PC-3 (cell line): ENCODE data around the gene SERPINA6. TPM values are rescaled to one million over a fixed set of nuclear protein-coding genes. Genes with fewer than 3 reads are reported as not detected.

Experiments
- ATAC-seq: fragments of 200-7000 bp; cut with Tn5 transposase; 2 replicates; pipeline ENCODE4 v1.9.1; 2020; ENCODE audit warnings: mild to moderate bottlenecking, moderate library complexity
- BruUV-seq: library from RNA; stranded (reverse); fragments of 400-500 nt; replicated peaks from 2 replicates; lab custom pipeline; 2021; lab: Mats Ljungman, UMichigan
- CTCF ChIA-PET: fragments of 300-600 bp; sonication (Branson Sonifier 250); formaldehyde crosslinking; loops from one replicate; lab custom pipeline; 2022; ENCODE audit warnings: antibody characterized with exemption; lab: Charles Lee
- POLR2A ChIA-PET: fragments of 300-600 bp; sonication (Branson Sonifier 250); formaldehyde crosslinking; loops from one replicate; lab custom pipeline; 2022; ENCODE audit warnings: antibody characterized with exemption; ENCODE audit not compliant: unreplicated experiment; lab: Charles Lee
- DNase-seq: peaks from one replicate; pipeline ENCODE4 v3.0.0-alpha.2; 2015
- H2AFZ ChIP-seq: fragments of 300-600 bp; sonication (generic); 2 replicates; pipeline ENCODE4 v1.6.0; 2016; ENCODE audit warnings: antibody characterized with exemption, low read length
- H3F3A ChIP-seq: fragments of 300-600 bp; sonication (generic); one replicate; pipeline ENCODE4 v1.6.0; 2017; ENCODE audit warnings: antibody characterized with exemption, low read length, control low read depth, mild to moderate bottlenecking; ENCODE audit not compliant: unreplicated experiment
- H3K27ac ChIP-seq: fragments of 300-600 bp; sonication (generic); 2 replicates; pipeline ENCODE4 v1.5.1; 2016; ENCODE audit warnings: mild to moderate bottlenecking, low read length
- H3K27me3 ChIP-seq: fragments of 300-600 bp; sonication (generic); 2 replicates; pipeline ENCODE4 v1.6.1; 2016; ENCODE audit warnings: low read length, mixed read lengths
- H3K36me3 ChIP-seq: fragments of 300-600 bp; sonication (generic); 2 replicates; pipeline ENCODE4 v1.6.1; 2016; ENCODE audit warnings: low read depth, mixed run types, low read length, mixed read lengths
- H3K4me1 ChIP-seq: fragments of 300-600 bp; sonication (generic); 2 replicates; pipeline ENCODE4 v1.5.1; 2016; ENCODE audit warnings: low read length; ENCODE audit not compliant: insufficient read depth
- H3K4me2 ChIP-seq: fragments of 300-600 bp; sonication (generic); 2 replicates; pipeline ENCODE4 v1.6.0; 2016; ENCODE audit warnings: low read length
- H3K4me3 ChIP-seq: fragments of 300-600 bp; sonication (generic); 2 replicates; pipeline ENCODE4 v1.5.1; 2016; ENCODE audit warnings: mild to moderate bottlenecking, low read length, mixed read lengths
- H3K79me2 ChIP-seq: fragments of 300-600 bp; sonication (generic); 2 replicates; pipeline ENCODE4 v1.6.1; 2017; ENCODE audit warnings: low read length, mixed read lengths
- H3K9ac ChIP-seq: fragments of 300-600 bp; sonication (generic); 2 replicates; pipeline ENCODE4 v1.6.0; 2016; ENCODE audit warnings: mild to moderate bottlenecking, low read length
- H3K9me2 ChIP-seq: fragments of 300-600 bp; sonication (generic); replicated peaks from 2 replicates; pipeline ENCODE4 v1.6.1; 2016; ENCODE audit warnings: mixed run types, low read length, mixed read lengths
- H3K9me3 ChIP-seq: fragments of 300-600 bp; sonication (generic); 2 replicates; pipeline ENCODE4 v1.6.1; 2016; ENCODE audit warnings: low read length, mixed read lengths
- H4K20me1 ChIP-seq: fragments of 300-600 bp; sonication (generic); 2 replicates; pipeline ENCODE4 v1.6.1; 2016; ENCODE audit warnings: low read length, mixed read lengths
- CTCF ChIP-seq: fragments of 300-600 bp; sonication (generic); conservative IDR thresholded peaks from 2 replicates; pipeline ENCODE4 v1.5.1; 2017; ENCODE audit warnings: antibody characterized with exemption, low read depth, mild to moderate bottlenecking, low read length
- EZH2 ChIP-seq: fragments of 300-600 bp; sonication (generic); IDR thresholded peaks from one replicate; pipeline ENCODE4 v1.6.1; 2017; ENCODE audit warnings: antibody characterized with exemption, mild to moderate bottlenecking, low read length; ENCODE audit not compliant: unreplicated experiment
- EZH2phosphoT487 ChIP-seq: fragments of 300-600 bp; sonication (generic); IDR thresholded peaks from 2 replicates; pipeline ENCODE4 v1.6.1; 2018; ENCODE audit warnings: mild to moderate bottlenecking, antibody characterized with exemption, low read length, borderline replicate concordance
- intact Hi-C: fragments of 100-400 bp; cut with micrococcal nuclease; formaldehyde crosslinking; loops from 2 replicates; pipeline ENCODE4 v1.9.0; 2023
- total RNA-seq: library from RNA; depleted of rRNA; stranded (reverse); fragments of >200 nt; gene quantifications from 2 replicates; pipeline ENCODE4 v1.2.3, GENCODE V29; 2014

Gene SERPINA6
- total RNA-seq, 1 experiment from 2014 or later = not detected

- CTCF ChIA-PET = no interaction called here
- TF ChIP-seq EZH2 (no peak), EZH2phosphoT487 (no peak), CTCF (no peak)
- Histone ChIP-seq H3K4me3 (no peak overlapping the region), H3K4me1 (no peaks in the 10 kb centered on the region), H3K36me3 (no peaks in the 10 kb centered on the region), H3K4me2 (no peak overlapping the region), H3K9me2 (no peaks in the 10 kb centered on the region), H3K27me3 (no peaks in the 10 kb centered on the region), H3K79me2 (no peaks in the 10 kb centered on the region), H3F3A (no peaks in the 10 kb centered on the region), H2AFZ (no peak overlapping the region), H3K27ac (no peak overlapping the region), H3K9me3 (no peaks in the 10 kb centered on the region), H4K20me1 (no peaks in the 10 kb centered on the region), H3K9ac (no peak overlapping the region)
- BruUV-seq = no TSS peak
- intact Hi-C loops = no loop called here
- POLR2A ChIA-PET = no interaction called here
- DNase-seq (no peak), ATAC-seq (no peak)
These were observed 6.4 kb downstream of the SERPINA6 start for GRCh38 chr14:94316692-94317091.

- no peak overlapping the region for H3K4me2 ChIP-seq
- H2AFZ ChIP-seq = no peak overlapping the region
- no peaks in the 10 kb centered on the region for H3K79me2 ChIP-seq
- TF ChIP-seq CTCF (no peak), EZH2 (no peak), EZH2phosphoT487 (no peak)
- no peak overlapping the region for H3K27ac ChIP-seq
- no peaks in the 10 kb centered on the region for H4K20me1 ChIP-seq
- DNase-seq = no peak
- ChIA-PET POLR2A (no interaction called here), CTCF (no interaction called here)
- no peak overlapping the region for H3K9ac ChIP-seq
- no peak overlapping the region for H3K4me3 ChIP-seq
- no peaks in the 10 kb centered on the region for H3K4me1 ChIP-seq
- H3K9me2 ChIP-seq = no peaks in the 10 kb centered on the region
- H3F3A ChIP-seq = no peaks in the 10 kb centered on the region
- intact Hi-C loops = no loop called here
- BruUV-seq = no TSS peak
- ATAC-seq = no peak
- H3K27me3 ChIP-seq = no peaks in the 10 kb centered on the region
- no peaks in the 10 kb centered on the region for H3K9me3 ChIP-seq
- no peaks in the 10 kb centered on the region for H3K36me3 ChIP-seq
These were observed 8.2 kb downstream of the SERPINA6 start for GRCh38 chr14:94314890-94315289.

- intact Hi-C loops = no loop called here
- Histone ChIP-seq H3F3A (no peaks in the 10 kb centered on the region), H3K27me3 (no peaks in the 10 kb centered on the region), H3K79me2 (no peaks in the 10 kb centered on the region), H3K4me1 (no peaks in the 10 kb centered on the region), H2AFZ (no peak overlapping the region), H3K27ac (no peak overlapping the region), H3K4me2 (no peak overlapping the region), H3K9me2 (no peaks in the 10 kb centered on the region), H3K36me3 (no peaks in the 10 kb centered on the region), H3K4me3 (no peak overlapping the region), H3K9me3 (no peaks in the 10 kb centered on the region), H3K9ac (no peak overlapping the region), H4K20me1 (no peaks in the 10 kb centered on the region)
- ChIA-PET CTCF (no interaction called here), POLR2A (no interaction called here)
- BruUV-seq = no TSS peak
- ATAC-seq (no peak), DNase-seq (no peak)
- no peak for TF ChIP-seq EZH2phosphoT487
- TF ChIP-seq EZH2 = no peak
- no peak for TF ChIP-seq CTCF
These were observed 9.0 kb downstream of the SERPINA6 start for GRCh38 chr14:94313991-94314655.
